Stimulated activated CD8-positive, alpha-beta memory T cell treated with anti-CD3 and anti-CD28 coated beads, Interleukin-4, amount 100 ng/mL, for 1 hour (primary cell): ENCODE measurements around the gene TMEM63C.
"Not testable (repeated sequence)": the region's sequence is repeated elsewhere in the genome, so short reads cannot be mapped to it uniquely, and the experiment has no call there.

Experiments
- DNase-seq, 2 donors: peaks; one replicate each; pipeline ENCODE4 v3.0.0-alpha.2; 2020; ENCODE audit warnings: low read depth in 2 of 2, low spot score in 1 of 2

Gene TMEM63C

GRCh38 chr14:77155083-77155482 lies 26.5 kb upstream of the TMEM63C start:
- DNase-seq: no peak

DNA sequence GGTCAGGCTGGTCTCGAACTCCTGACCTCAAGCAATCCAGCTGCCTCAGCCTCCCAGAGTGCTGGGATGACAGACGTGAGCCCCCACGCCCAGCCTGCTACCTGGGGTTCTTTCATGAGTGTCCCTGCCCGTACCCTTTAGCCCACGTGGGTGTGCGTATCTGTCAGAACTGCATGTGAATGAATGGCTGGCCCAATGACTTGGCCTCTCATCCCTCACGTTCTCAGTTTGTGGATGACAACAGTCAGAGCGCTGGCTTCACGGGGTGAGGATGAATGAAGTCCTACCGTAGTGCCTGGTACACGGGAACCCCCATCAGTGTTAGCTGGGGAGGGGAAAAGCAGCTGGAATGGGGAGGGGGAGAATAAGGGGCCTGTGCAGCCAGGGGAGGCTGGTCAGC lies 23.9 kb upstream of the TMEM63C start:
- no peak for DNase-seq

- no peak for DNase-seq
Observed at GRCh38 chr14:77158175-77158881, 23.3 kb upstream of the TMEM63C start.

DNA sequence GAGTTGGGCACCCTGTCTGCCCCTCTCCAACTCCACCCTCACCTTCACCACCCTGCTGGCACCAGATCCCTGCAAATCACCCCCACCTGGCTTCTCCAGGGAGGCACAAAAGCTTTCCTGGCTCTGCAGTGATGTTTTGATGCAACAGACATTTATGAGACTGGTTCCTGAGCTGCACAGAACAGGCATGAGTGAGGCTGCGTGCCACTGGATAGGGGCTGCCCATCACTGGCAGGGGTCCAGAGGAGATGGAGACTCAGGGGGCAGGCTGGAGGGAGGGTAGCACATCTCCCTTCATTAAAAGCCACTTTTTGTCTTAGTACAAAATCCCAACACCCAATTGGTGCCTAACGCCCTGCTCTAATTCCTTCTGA lies 22.7 kb upstream of the TMEM63C start:
- DNase-seq: no peak

DNA sequence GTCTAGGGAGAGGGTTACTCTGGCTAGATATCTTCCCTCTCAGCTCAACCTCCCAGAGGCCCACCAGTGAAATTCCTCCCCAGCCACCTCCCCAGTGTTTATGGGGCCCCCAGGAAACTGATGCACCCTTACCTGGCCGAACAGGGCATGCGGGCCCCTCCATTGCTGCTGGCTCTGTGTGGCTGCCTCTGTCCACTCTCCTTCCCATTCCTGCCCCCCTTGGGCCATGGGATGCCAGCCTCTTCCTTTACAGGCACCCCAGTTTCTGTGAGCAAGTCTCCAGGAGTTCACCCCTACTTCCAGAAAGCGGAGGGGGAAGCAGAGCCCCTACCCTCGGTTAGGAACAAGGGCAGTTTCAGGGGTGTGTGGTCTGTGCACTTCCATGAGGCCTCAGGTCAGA lies 20.6 kb upstream of the TMEM63C start:
- no peak for DNase-seq

DNA sequence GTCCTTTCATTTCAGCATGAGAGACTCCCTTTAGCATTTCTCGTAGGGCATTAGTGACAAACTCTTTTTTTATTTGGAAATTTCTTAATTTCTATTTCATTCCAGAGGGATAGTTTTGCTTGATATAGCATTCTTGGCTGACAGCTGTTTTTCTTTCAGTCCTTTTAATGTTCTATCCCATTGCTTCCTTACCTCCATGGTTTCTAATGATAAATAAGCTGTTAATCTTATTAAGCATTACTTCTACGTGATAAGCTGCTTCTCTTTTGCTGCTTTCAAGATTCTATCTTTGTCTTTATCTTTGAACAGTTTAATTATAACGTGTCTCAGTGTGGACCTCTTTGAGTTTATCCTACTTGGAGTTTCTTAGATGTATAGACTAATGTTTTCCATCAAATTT lies 11.6 kb upstream of the TMEM63C start:
- DNase-seq: no peak

GRCh38 chr14:77172916-77173315 lies 8.7 kb upstream of the TMEM63C start:
- no peak for DNase-seq

GRCh38 chr14:77173911-77174617 lies 7.5 kb upstream of the TMEM63C start:
- DNase-seq: not testable (repeated sequence)

DNA sequence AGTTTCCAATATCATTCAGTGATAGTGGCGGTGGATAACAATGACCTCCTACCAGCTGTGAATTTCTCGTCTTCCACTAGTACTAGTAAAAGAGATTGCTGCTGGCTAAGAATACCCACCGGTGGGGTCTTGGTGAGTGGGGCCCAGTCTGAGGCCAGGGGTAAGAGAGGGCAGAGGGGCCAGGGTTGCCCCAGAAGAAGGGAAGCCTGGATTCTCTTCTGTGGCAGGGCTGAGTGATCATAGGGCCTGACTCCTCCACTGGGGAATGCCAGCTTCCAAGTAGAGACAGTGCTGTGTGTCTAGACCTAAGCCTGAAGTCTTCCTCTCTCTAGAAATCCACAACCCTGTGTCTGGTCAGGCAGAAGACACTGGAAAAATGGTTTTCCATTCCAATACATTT lies 5.8 kb upstream of the TMEM63C start:
- DNase-seq: no peak

DNA sequence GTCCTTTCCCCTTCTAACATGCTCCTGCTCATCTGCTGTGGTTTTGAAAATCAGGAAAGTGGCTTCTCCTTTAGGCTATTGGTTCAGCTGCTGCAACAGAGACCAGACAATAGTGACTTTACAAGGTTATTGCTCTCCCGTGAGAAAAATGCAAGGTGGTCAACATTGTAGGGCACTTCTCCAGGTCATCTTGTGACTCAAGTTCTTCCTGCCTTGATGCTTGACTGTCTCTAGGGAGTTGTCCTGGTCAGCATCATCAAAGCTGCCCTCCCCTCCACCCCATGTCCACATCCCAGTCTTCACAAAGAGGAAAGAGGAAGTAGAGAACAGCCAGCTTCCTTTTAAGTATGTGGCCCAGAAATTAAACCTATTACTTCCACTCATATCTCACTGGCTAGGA lies 3.9 kb upstream of the TMEM63C start:
- DNase-seq: no peak

- DNase-seq: no peak
Observed at GRCh38 chr14:77178656-77179055, 2.9 kb upstream of the TMEM63C start.

- no peak for DNase-seq
Observed at GRCh38 chr14:77180726-77181602, 634 bp upstream of the TMEM63C start.

- no peak for DNase-seq
Observed at GRCh38 chr14:77183896-77184295, 2.3 kb downstream of the TMEM63C start.

DNA sequence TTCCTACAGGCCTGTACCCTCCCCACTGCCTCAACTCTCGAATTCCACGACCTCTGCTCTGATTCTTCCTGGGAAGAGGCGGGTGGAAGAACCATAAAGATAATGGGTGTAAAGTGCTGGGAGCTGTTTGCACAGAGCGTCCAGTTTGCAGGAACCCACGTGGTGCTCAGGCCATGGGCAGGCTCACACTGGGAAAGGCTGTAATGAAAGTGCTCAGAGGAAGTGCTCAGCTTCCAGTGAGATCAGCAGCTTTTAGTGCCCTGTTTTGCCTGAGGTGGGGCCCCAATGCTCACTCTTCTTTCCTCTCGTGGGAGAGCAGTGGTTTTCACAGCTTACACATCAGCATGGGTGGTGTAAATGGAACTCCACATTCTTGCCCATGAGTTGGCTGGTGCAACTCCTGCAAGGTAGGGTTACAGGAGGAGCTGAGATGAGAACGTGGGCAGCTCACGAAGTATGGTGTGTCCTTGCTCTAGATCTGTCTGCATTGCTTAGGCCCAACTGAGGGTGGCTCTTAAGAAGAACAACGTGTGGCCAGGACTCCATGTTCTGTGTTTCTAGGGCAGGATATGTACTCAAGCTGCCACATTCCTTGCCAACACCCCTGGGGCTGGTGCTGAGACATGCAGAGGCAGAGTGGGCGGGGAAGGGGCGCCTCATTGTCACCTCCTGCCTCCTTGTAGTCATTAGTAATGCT lies 2.9 kb downstream of the TMEM63C start:
- no peak for DNase-seq

GRCh38 chr14:77185093-77185465 lies 3.5 kb downstream of the TMEM63C start:
- DNase-seq: no peak

DNA sequence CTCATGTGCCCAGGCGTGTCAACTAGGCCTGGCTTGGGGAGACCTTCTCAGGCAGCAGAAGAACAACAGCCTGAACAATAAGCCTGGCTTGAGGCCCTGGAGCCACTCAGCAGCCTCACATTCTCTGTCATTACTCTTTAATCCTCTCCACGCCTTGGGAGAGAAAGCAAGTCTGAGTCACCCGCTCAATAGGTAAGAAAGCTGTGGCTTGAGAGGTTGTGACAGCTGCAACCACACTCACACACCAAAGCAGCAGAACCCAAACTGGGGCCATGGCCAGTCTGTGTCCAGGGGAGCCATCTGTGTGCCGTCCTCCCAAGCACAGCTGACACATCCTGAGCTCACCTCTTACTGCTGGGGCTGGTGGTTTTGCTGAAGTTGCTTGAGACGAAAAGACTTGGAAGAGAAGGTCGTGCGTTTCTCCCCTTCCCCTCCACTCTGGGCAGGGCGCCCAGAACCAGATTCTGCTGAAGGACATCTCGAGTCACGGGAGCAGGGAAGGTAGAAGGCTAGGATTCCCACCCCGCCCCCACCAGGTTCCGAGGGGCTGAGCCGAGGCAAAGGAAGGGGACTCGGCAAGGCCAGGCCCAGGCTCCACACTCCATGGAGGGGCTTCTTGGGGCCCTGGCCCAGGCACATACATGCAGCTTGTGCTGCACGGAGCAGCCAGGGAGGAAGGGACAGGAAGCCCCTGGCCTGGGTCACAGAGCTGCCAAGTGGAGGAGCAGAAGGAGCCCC lies 5.5 kb downstream of the TMEM63C start:
- no peak for DNase-seq

DNA sequence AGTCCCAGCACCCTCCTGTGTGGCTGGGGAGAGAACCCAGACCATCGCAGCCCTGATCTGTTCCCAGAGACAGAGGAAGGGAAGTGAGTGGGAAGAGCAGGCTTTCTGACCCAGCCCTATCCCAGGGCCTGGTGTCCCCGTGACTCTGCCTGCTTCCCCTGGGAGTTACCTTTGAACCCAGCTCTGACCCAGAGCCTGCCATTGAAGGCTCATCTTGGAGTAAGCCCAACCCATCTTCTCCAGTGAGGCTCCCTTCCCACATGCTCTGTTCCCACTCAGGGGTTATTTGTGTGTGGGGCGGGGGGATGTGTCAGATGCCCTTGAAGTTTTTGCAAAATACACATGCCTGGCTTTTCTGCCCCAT lies 6.0 kb downstream of the TMEM63C start:
- no peak for DNase-seq

GRCh38 chr14:77189479-77189878 lies 7.9 kb downstream of the TMEM63C start:
- no peak for DNase-seq

GRCh38 chr14:77190977-77191376 lies 9.4 kb downstream of the TMEM63C start:
- no peak for DNase-seq

DNA sequence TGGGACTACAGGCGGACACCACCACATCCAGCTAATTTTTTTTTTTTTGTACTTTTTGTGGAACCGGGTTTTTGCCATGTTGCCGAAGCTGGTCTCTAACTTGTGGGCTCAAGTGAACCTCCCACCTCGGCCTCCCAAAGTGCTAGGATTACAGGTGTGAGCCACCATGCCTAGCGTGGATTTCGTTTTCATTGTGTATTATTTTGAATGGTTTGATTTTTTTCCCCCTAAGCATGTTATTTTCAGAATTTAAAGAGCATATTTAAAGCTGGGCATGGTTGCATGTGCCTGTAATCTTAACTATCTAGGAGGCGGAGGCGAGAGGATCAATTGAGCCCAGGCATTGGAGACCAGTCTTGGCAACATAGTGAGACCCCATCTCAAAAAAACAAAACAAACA lies 13.1 kb downstream of the TMEM63C start:
- no peak for DNase-seq

DNA sequence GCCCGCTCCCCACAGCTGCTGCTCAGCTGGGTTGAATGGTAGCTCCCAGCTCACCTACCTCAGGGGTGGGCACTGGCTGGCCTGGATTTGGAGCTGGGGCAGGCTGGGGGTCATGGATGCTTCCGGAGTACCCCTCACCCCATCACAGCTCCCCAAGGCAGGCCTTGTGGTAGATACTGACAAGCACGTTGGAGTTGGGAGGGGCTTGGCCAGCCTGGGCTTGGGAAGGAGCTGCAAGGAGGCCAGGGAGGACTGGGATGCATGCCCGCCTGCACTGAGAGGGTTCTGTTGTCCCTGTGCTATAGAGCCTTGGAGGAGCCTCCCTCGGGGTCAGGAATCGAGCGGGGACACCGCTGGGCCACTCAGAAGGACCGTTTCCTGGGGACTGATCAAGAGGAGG lies 14.2 kb downstream of the TMEM63C start:
- no peak for DNase-seq
